GM20000 (cell line): ENCODE results near the gene GPR179.

Experiments
- DNase-seq: peaks from one replicate; pipeline ENCODE4 v3.0.0; 2012; ENCODE audit warnings: low spot score
- TF ChIP-seq, protein P1 (sequence below): IDR thresholded peaks from 2 replicates; pipeline ENCODE4 v1.5.1; 2012; ENCODE audit warnings: mild to moderate bottlenecking, control low read depth; ENCODE audit errors: extremely low read depth, missing control alignments

GPR179 gene

DNA sequence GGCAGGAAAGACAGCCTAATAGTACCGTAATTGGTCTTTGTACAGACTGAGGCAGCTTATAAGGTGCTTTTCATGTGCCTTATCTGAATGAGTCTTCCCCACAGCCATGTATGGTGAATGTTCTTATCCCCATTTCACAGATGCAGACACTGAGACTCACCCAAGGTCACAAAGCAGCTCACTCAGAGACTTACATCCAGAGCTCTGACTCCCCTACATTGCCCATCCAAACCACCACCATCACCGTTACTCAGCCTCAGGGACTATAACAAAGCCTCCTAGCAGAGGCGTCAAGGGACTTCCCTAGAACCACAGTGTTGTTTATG, 627 bp upstream of the GPR179 start:
- no peak for DNase-seq
- TF ChIP-seq, protein P1, sequence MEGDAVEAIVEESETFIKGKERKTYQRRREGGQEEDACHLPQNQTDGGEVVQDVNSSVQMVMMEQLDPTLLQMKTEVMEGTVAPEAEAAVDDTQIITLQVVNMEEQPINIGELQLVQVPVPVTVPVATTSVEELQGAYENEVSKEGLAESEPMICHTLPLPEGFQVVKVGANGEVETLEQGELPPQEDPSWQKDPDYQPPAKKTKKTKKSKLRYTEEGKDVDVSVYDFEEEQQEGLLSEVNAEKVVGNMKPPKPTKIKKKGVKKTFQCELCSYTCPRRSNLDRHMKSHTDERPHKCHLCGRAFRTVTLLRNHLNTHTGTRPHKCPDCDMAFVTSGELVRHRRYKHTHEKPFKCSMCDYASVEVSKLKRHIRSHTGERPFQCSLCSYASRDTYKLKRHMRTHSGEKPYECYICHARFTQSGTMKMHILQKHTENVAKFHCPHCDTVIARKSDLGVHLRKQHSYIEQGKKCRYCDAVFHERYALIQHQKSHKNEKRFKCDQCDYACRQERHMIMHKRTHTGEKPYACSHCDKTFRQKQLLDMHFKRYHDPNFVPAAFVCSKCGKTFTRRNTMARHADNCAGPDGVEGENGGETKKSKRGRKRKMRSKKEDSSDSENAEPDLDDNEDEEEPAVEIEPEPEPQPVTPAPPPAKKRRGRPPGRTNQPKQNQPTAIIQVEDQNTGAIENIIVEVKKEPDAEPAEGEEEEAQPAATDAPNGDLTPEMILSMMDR = no peak

DNA sequence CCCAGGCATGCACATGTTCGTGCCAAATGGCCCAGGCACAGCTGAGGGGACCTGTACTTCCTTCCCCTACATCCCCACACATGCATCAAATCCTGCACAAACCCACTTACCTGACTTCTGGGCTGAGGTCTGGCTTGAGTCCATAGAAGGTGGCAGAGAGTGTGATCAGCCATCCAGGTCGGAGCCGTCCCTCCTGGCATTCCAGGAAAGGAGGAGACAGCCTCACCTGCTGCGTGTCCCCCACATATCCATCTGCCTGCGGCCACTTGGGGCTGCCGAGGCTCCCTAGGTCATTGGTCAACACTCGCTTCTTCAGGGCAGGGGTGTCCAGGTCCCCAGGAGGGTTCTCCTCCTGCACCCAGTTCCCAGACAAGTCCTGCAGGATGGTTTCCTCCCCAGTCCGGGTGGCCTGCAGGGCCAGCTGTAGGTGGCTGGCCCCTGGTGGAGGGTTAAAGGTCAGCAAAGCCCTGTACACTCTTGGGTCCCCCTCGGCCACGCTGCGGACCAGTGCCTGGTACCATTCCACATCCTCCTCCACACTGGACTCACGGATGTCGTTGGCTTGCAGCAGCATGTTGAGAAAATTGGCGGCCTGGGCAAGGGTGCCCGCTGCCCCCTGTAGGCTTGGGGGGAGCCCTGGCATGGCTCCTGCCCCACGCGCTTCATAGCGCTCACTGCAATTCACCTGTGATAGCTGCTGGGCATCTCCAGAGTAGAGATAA, 709 bp downstream of the GPR179 start:
- TF ChIP-seq, protein P1 = no peak
- no peak for DNase-seq

DNA sequence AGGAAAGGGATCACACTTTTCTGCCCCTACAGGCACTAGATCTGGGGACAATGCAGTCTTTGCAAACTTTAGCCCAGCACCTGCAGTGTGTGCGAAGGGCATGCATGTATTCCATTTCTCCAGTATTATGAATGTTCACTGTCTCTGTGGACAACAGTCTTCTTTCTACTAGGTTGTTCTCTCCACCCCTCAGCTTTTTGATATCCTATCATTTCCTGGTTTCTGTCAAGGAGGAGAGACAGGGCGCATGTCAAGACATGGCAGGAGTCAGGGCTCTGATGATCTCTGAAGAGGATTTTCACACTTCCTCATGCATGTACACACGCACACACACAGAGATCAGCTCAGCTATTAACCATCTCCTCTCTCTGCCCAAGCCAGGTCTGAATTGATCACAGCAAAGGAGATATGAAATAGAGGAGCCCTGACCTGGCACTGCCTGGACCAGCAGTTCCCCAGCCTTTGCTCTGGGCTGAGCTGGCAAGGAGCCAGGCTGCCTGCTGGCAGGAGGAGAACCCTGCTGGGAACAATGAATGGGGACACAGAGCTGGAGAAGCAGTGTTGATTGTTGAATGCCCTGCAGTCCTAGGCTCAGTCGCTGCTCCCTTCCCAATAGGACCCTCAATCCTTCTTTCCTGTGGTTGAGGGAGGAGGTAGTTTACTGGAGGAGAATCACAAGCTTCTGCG, 2.6 kb downstream of the GPR179 start:
- TF ChIP-seq, protein P1 = no peak
- no peak for DNase-seq

DNA sequence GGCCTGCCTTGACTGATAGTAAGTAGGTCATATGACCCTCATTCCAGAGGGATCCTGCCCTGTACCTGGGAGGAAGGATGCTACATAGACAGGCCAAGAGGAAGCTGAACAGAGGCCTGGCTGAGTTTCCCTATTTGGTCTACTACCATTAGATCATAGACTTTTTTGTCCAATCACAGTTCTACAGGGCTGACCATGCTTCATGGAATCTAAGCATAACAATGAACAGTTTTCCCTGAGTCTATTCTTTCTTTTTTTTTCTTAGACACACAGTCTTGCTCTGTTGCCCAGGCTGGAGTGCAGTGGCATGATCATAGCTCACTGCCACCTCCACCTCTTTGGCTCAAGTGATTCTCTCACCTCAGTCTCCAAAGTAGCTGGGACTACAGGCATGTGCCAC, 3.9 kb downstream of the GPR179 start:
- DNase-seq = no peak
- TF ChIP-seq, protein P1 = no peak

DNA sequence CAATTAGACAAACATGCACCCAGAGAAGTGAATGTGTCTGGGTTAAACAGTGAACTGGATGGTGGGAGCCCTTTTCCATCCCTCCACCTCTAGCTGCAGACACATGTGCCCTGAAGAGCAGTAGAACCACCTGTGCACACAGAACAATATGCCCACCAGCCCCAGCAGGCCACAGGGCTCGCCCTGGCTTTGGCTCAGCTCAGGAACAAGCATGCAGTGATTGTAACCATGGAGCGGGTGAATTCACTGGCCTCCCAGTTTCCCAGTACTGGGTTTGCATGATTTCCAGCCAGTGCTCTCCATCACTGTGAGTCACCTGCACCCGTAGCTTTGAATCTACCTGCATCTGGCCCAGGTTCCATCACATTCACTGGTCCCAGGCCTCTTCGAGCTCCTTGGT, 5.2 kb downstream of the GPR179 start:
- no peak for DNase-seq
- TF ChIP-seq, protein P1 = no peak

DNA sequence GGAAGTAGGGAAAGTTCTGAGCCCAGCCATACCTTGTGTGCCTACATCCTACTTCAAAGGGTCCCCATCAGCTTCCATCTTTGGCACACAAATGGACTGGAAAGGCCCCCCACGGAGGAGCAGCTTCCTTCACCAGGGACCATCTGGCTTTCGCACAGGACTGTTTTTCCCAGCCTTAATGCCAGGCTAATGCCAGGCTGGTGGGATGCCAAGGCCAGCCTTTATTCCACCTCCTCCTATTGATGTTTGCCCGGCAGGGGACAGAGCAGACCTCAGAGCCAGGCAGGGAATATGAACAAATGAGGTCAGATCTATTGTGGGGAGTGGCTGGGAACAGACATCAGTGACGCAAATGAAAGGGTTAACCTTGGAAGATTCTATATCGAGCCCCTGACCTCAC, 5.7 kb downstream of the GPR179 start:
- TF ChIP-seq, protein P1 = no peak
- DNase-seq = no peak

DNA sequence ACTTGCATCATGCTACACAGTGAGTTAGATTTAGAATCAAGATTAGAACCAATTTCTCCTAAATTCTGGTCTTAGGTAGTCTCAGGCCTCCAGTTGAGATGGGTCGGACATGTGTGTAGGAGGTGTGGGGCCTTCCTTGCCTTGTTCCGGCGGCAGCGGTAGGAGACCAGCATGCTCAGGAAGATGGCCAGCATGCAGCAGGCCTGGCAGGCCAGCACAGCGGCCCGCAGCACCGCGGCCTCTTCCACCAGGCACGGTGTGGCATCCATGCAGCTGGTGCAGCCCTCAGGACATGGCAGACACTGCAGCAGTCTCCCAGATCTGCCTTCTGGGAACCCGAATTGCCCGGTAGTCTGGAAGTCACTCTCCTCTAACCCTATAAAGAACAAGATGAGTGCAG, 6.9 kb downstream of the GPR179 start:
- no peak for DNase-seq
- TF ChIP-seq, protein P1 = no peak
